Measurements from ENCODE around the gene SUMO3. TPM values are rescaled to one million over a fixed set of nuclear protein-coding genes. Genes with fewer than 3 reads are reported as not detected.
"Not testable (repeated sequence)": the region's sequence is repeated elsewhere in the genome, so short reads cannot be mapped to it uniquely, and the experiment has no call there.

SUMO3 gene
- total RNA-seq, 1 experiment from 2014 or later, result 154 TPM

GRCh38 chr21:44847261-44848056, 29.6 kb upstream of the SUMO3 start:
- no peak for DNase-seq (ENCODE audit: low read depth)

GRCh38 chr21:44846485-44847260, 28.8 kb upstream of the SUMO3 start:
- no peak for DNase-seq (ENCODE audit: low read depth)

GRCh38 chr21:44846224-44846484, 28.3 kb upstream of the SUMO3 start:
- no peak for DNase-seq (ENCODE audit: low read depth)

GRCh38 chr21:44845418-44846223, 27.8 kb upstream of the SUMO3 start:
- DNase-seq (ENCODE audit: low read depth), result peak; percentile 37

- no peak for DNase-seq (ENCODE audit: low read depth)
Observed at GRCh38 chr21:44844256-44844655, 26.4 kb upstream of the SUMO3 start.

GRCh38 chr21:44842721-44843445, 25.0 kb upstream of the SUMO3 start:
- DNase-seq (ENCODE audit: low read depth), result no peak

- DNase-seq (ENCODE audit: low read depth), result no peak
Observed at GRCh38 chr21:44842087-44842486, 24.2 kb upstream of the SUMO3 start.

- DNase-seq (ENCODE audit: low read depth), result no peak
Observed at GRCh38 chr21:44840771-44841170, 22.9 kb upstream of the SUMO3 start.

GRCh38 chr21:44838951-44839350, 21.1 kb upstream of the SUMO3 start:
- DNase-seq (ENCODE audit: low read depth), result no peak

- no peak for DNase-seq (ENCODE audit: low read depth)
Observed at GRCh38 chr21:44838039-44838895, 20.4 kb upstream of the SUMO3 start.

GRCh38 chr21:44837537-44837936, 19.7 kb upstream of the SUMO3 start:
- no peak for DNase-seq (ENCODE audit: low read depth)

GRCh38 chr21:44836666-44837471, 19.0 kb upstream of the SUMO3 start:
- DNase-seq (ENCODE audit: low read depth), result no peak

- no peak for DNase-seq (ENCODE audit: low read depth)
Observed at GRCh38 chr21:44836349-44836665, 18.4 kb upstream of the SUMO3 start.

- no peak for DNase-seq (ENCODE audit: low read depth)
Observed at GRCh38 chr21:44835647-44835973, 17.7 kb upstream of the SUMO3 start.

GRCh38 chr21:44834951-44835646, 17.2 kb upstream of the SUMO3 start:
- no peak for DNase-seq (ENCODE audit: low read depth)

- DNase-seq (ENCODE audit: low read depth), result no peak
Observed at GRCh38 chr21:44834231-44834950, 16.5 kb upstream of the SUMO3 start.

- DNase-seq (ENCODE audit: low read depth), result no peak
Observed at GRCh38 chr21:44833663-44834062, 15.8 kb upstream of the SUMO3 start.

GRCh38 chr21:44832516-44833255, 14.8 kb upstream of the SUMO3 start:
- DNase-seq (ENCODE audit: low read depth), result not testable (repeated sequence)

Data from HT1080 (cell line).